Activated CD8-positive, alpha-beta memory T cell treated with anti-CD3 and anti-CD28 coated beads, Interleukin-2, amount 50 U/mL, for 24 hours (primary cell): ENCODE data around the gene MPRIP.
"Not testable (repeated sequence)": the region's sequence is repeated elsewhere in the genome, so short reads cannot be mapped to it uniquely, and the experiment has no call there.

ENCODE experiments used
- DNase-seq: peaks from one replicate; pipeline ENCODE4 v3.0.0-alpha.2; 2020; ENCODE audit errors: extremely low read depth

Gene MPRIP

DNA sequence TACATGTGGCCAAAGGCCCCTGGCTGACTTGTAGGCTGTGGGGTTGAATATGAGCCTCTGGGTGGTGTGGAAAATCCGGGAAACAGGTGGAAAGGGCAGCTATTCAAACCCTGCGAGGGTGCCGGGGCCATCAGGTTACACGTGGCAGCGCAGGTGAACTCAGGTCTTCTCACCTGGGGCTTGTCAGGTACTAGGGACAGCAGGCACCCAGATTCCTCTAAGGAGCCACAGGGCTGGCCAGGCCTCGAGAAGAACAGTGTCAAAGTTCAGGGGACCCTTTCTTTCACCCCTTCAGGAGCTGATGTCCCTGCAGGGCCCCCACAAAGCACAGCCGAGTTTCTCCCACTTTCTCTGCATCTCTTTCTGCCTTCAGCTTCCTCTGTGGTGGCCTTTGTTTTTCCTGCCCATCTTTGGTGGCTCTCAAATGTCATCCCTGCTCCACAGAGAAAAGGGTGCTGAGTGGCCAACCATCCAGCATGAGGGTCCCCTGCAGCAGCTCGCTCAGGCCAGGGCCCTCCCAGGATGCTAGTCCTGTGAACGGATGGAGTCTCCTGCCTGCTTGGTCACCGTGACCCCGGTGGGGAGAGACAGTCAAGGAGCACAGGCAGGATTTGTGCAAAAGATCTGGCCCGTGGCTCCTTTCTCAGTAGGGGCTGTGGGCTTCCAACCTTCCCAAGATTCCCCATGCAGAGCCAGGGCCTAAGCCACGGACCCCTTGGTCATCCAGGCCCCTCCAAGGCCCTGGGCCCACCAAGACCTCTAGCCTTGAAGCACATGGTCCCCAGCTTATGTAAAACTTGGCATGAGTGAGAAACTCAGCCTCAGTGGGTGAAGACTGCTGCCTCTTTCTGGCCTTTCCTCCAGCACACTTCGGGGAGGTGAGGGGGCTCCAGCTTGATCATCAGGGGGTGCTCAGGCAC, 28.2 kb upstream of the MPRIP start:
- not testable (repeated sequence) for DNase-seq

DNA sequence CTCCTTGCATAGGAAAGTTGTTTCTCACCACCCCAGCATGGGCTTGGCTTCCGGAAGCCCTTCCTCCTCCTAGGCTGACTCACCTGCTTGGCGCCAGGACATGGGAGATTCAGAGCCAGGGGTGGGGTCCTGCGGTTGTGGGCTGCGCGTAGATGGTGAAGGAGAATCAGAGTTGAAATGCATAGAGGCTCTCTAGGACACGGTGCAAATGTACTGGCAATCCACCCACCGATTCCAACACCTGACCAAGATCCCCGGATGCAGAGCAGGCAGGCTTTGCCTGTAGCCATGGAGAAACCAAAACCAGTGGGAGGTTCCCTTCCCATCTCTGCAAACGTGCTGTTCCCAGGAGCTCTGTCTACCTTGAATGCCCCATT, 27.5 kb upstream of the MPRIP start:
- not testable (repeated sequence) for DNase-seq

DNA sequence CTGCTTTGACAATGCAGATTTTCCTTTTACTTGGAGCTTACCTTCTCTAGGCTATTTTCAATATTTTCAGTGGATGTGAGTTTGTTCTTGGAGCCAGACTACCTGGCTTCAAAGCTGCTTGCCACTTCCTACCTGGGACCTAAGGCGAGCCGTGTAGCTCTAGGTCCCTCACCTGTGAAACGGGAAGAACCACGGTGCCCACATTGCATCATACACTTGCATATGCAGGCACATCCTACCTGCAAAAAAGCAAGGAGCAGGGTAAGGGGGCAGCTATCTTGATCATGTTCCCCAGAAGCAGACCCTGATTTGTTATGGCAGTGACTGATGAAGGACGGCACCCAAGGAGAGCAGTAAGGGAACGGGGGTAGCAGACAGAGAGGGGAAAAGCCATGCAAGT, 27.0 kb upstream of the MPRIP start:
- DNase-seq = no peak

DNA sequence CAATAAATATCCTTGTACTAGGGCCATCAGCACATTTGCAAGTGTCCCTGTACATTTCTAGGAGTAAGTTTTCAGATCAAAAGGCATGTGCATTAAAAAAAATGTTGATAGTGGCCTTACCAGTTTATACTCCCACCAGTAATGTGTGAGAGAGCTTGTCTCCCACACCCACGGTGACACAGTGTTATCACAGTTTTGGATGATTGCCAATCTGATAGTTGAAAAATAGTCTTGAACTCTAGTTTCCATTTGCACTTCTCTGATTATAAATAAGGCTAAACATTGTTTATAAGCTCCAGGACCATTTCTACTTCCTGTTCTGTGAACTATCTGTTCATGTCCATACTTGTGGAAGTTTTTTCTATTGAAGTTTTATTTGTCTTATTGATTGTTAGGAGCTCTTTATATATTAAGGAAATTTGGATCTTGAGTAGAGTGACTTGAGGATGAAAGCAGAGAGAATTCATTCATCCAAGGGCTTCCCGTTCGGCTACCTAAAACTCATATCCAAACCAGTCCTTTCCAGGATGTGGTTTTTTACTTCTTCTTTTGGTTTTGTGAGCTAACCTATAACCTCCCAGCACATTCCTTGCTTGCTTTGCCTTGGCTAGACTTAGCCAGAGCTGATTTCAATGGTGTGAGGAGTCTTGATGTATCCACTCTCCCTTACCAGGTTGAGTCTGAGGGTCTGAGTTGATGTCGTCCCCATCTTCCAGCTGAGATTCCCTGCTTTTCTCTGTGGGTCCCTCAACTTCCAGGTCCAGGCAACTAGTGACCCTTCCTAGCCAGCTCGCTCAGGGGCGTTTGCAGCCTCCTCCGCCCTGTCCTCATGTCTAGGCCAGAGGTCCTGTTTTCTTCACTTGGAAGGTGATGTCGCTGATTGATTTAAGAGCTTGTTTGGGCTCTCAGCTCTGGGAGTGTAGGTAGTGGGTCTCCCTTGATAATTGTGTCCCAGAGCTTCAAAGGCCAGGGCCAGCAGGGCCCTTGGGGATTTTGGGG, 25.8 kb upstream of the MPRIP start:
- DNase-seq = not testable (repeated sequence)

GRCh38 chr17:17017343-17018014, 24.8 kb upstream of the MPRIP start:
- no peak for DNase-seq

DNA sequence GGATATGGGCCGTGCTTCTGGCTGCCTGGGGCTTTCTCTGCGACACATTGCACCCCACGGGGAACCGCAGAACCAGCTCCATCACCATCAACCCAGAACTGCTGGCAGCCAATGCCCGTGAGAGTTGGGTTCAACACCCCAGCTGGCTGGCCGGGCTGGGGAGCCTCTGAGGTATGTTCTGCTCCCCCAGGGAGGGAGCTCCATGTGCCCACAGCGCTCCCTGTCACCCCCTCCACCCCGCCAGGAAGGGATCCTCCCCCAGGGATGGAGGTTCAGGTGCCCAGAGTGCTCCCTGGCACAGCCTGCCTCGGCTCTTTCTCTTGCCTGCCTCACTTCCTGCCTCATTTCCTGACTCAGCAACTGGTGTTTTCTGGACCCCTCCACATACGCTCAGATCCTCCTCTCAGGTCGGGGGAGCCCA, 24.2 kb upstream of the MPRIP start:
- DNase-seq = no peak

- DNase-seq = no peak
Observed at GRCh38 chr17:17018612-17019429, 23.4 kb upstream of the MPRIP start.

DNA sequence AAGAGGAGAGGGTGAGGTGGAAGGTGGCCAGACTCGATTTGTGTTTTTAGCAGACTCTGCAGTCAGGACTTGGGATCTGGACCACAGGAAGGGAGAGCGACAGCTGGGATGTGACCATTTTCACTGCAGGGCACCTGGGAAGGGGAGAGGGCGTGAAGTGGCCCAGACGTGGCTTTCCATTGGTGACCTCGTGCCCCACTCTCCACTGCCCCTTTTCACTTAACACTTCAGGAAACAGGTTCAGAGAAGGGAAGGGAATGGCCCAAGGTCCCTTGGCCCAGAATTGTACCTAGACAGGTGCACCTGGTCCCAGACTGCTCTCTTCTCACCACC, 22.9 kb upstream of the MPRIP start:
- DNase-seq = no peak

- no peak for DNase-seq
Observed at GRCh38 chr17:17019891-17020456, 22.3 kb upstream of the MPRIP start.

- DNase-seq = no peak
Observed at GRCh38 chr17:17020821-17021193, 21.4 kb upstream of the MPRIP start.

- DNase-seq = no peak
Observed at GRCh38 chr17:17021194-17021863, 20.9 kb upstream of the MPRIP start.

- no peak for DNase-seq
Observed at GRCh38 chr17:17022011-17022410, 20.2 kb upstream of the MPRIP start.

- DNase-seq = no peak
Observed at GRCh38 chr17:17022456-17022855, 19.8 kb upstream of the MPRIP start.

DNA sequence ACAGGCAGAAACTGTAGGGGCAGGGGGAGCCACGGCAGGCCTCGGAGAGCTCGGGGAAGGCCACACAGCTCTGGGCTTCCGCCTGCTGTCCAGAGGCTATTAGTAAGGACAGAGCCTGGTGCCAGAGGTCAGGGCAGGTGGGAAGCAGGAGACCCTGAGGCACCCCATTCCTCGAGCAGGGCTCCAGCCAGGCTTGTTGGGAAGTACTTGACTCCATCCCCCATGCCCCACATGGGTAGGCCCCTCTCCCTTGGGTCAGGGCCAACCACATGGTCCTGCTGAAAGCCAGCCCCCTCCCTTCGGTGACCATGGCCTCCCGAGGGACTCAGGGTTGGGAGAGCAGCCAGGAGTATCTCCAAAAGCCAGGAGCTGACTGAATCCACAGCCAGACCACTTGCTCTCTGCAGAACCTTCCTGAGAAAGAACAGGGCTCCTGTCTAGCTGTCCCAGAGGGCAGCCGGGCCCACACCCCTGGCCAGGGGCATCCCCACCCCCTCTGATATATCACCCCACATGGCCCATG, 17.4 kb upstream of the MPRIP start:
- no peak for DNase-seq

GRCh38 chr17:17025621-17026020, 16.6 kb upstream of the MPRIP start:
- DNase-seq = no peak

DNA sequence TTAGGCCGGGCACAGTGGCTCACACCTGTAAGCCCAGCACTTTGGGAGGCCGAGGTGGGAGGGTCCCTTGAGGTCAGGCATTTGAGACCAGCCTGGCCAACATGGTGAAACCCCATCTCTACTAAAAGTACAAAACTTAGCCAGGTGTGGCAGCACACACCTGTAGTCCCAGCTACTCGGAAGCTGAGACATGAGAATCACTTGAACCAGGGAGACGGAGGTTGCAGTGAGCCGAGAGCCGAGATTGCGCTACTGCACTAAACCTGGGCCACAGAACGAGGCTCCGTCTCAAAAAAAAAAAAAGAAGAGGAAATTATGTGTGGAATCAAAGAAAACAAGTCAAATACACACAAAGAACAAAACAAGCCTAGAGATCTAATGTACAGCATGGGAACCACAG, 16.1 kb upstream of the MPRIP start:
- no peak for DNase-seq

GRCh38 chr17:17027442-17028058, 14.7 kb upstream of the MPRIP start:
- no peak for DNase-seq

DNA sequence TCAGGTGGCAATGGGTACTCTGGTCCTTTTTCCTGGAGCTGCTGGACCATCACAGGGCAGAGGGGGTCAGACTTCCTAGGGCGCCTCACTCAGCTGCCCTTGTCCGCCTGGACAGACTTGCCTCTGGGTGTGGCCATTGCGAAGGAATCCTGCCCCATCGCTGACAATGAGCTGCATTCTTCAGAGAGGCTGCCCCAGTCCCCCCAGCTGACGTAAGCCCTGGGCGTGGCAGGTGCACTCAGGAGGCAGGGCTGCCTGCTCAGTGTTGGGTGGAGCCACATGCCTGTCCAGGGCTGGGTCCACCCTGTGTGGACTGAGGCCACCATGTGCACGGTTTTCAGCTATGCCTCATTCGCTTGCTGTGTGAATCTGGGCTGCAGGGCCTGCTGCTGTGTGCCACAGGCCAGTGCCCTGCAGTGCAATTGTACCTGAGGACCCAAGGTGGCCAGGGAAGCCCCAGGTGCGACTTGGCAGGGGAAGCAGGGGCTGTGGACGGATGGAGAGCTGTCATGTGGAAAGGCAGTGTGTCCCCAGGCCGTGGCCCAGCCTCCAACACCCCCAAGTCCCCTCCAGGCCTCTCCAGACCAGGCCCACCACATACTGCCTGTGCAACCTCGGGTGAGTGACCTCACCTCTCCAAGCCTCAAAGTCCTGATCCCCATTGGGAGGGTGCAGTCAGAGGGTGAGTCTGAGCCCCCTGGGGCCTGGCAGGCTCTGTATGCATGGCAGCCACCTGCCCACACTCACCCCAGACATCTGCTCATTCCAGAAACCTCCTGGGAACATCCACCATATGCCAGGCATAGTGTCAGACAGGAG, 14.0 kb upstream of the MPRIP start:
- no peak for DNase-seq
